Islet precursor cell (in vitro differentiated cells): ENCODE measurements around the gene TYW1B.
A peak's percentile ranks its signal among the peaks of the same experiment; 100 is the strongest.
"Not testable (repeated sequence)": the region's sequence is repeated elsewhere in the genome, so short reads cannot be mapped to it uniquely, and the experiment has no call there.

Experiments
- DNase-seq: peaks from one replicate; pipeline ENCODE4 v3.0.0-alpha.2; 2018

Gene TYW1B

GRCh38 chr7:72827839-72828591 is at the start of gene TYW1B:
Gene TYW1B, minus strand, starts transcription at chr7:72828200. Its CDS starts 125 bp downstream, at chr7:72828075.
- peak; percentile 99 for DNase-seq

- not testable (repeated sequence) for DNase-seq
These were observed 39.6 kb upstream of the TYW1B start for GRCh38 chr7:72867591-72867990.

GRCh38 chr7:72858846-72859400 is 30.9 kb upstream of the TYW1B start:
- not testable (repeated sequence) for DNase-seq

- not testable (repeated sequence) for DNase-seq
These were observed 29.9 kb upstream of the TYW1B start for GRCh38 chr7:72857925-72858324.

GRCh38 chr7:72855261-72855660 is 27.3 kb upstream of the TYW1B start:
- DNase-seq = not testable (repeated sequence)

GRCh38 chr7:72852937-72853336 is 24.9 kb upstream of the TYW1B start:
- DNase-seq = not testable (repeated sequence)

- DNase-seq = not testable (repeated sequence)
These were observed 22.7 kb upstream of the TYW1B start for GRCh38 chr7:72850746-72851145.

GRCh38 chr7:72844146-72844545 is 16.1 kb upstream of the TYW1B start:
- DNase-seq = not testable (repeated sequence)

- DNase-seq = not testable (repeated sequence)
These were observed 15.2 kb upstream of the TYW1B start for GRCh38 chr7:72843166-72843565.

GRCh38 chr7:72840966-72841511 is 13.0 kb upstream of the TYW1B start:
- DNase-seq = not testable (repeated sequence)

- not testable (repeated sequence) for DNase-seq
These were observed 10.3 kb upstream of the TYW1B start for GRCh38 chr7:72838315-72838714.

- DNase-seq = not testable (repeated sequence)
These were observed 9.3 kb upstream of the TYW1B start for GRCh38 chr7:72837291-72837690.

GRCh38 chr7:72830567-72830966 is 2.6 kb upstream of the TYW1B start:
- DNase-seq = not testable (repeated sequence)

GRCh38 chr7:72829687-72830354 is 1.8 kb upstream of the TYW1B start:
- DNase-seq = peak; percentile 78

- peak; percentile 98 for DNase-seq
These were observed 1.3 kb upstream of the TYW1B start for GRCh38 chr7:72829291-72829686.

GRCh38 chr7:72823765-72824732 is 4.0 kb downstream of the TYW1B start:
- DNase-seq = not testable (repeated sequence)

- not testable (repeated sequence) for DNase-seq
These were observed 5.5 kb downstream of the TYW1B start for GRCh38 chr7:72822497-72822896.

GRCh38 chr7:72818663-72819361 is 9.2 kb downstream of the TYW1B start:
- not testable (repeated sequence) for DNase-seq

- not testable (repeated sequence) for DNase-seq
These were observed 10.3 kb downstream of the TYW1B start for GRCh38 chr7:72817661-72818060.

- not testable (repeated sequence) for DNase-seq
These were observed 11.4 kb downstream of the TYW1B start for GRCh38 chr7:72816370-72817157.

GRCh38 chr7:72810437-72810836 is 17.6 kb downstream of the TYW1B start:
- not testable (repeated sequence) for DNase-seq
